ENCODE results near the gene IFNL4. TPM values are rescaled to one million over a fixed set of nuclear protein-coding genes. Genes with fewer than 3 reads are reported as not detected.
"Not testable (repeated sequence)": the region's sequence is repeated elsewhere in the genome, so short reads cannot be mapped to it uniquely, and the experiment has no call there.

The IFNL4 gene
- total and polyA plus RNA-seq, 9 of the 15 experiments (the other 6 are each of a cell fraction or from before 2014, with no cell fraction given): not detected

DNA sequence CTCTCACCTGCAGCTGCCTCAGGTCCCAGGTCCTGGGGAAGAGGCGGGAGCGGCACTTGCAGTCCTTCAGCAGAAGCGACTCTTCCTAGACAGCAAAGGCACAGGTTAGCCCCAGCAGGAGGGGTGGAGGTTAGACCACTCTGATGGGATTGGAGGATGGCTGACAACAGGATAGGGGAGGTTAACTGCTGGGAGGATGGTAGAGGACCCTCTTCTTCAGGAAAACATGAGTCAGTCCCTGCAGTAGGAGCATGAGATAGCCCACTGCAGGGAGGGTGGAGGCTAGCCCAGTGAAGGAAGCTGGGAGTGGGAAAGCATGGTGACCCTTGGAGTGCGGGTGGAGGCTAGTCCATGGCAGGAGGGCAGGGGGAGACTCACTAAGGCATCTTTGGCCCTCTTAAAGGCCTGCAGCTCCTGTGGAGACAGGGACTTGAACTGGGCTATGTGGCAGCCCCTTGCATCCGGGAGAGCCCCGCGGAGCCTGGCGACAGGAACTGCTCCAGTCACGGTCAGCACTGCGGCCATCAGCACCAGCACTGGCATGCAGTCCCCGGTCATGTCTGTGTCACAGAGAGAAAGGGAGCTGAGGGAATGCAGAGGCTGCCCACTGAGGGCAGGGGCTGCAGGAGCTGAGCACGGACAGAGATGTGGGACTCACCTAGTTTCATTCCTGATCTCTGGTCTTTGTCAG lies 4.1 kb downstream of the IFNL4 start, which contains the start of gene IFNL3:
TSS of gene IFNL3 (minus strand) at position 597 of the 691 bp plus-strand sequence. CDS start at position 558, 39 bp downstream.
- POLR2A ChIA-PET; H3K9ac ChIP-seq (ENCODE audit: insufficient read depth in 1 of 2, low read depth in 2 of 2, low read length in 2 of 2); H3K27me3 ChIP-seq (ENCODE audit: control insufficient read depth in 2 of 2, insufficient read depth in 2 of 2, low read length in 2 of 2); H4K20me1 ChIP-seq (replicated peaks; ENCODE audit: control insufficient read depth, insufficient read depth, low read length); intact Hi-C loops (cut with micrococcal nuclease); H3K9me1 ChIP-seq (ENCODE audit: control insufficient read depth, insufficient read depth, low read length); H3K9me3 ChIP-seq (replicated peaks; ENCODE audit: control insufficient read depth, insufficient read depth, low read depth, low read length); FAIRE-seq; H3K4me2 ChIP-seq (ENCODE audit: insufficient read depth, low read length); H3K4me3 ChIP-seq; CTCF ChIA-PET (ENCODE audit: low intra/inter-chr PET ratio); BruUV-seq (replicated peaks); H3K79me2 ChIP-seq (ENCODE audit: control insufficient read depth, insufficient read depth, low read length); in situ Hi-C loops (cut with MboI); H2AFZ ChIP-seq (ENCODE audit: low read depth, low read length); DNase-seq (ENCODE audit: extremely low read depth in 1 of 4, low spot score in 3 of 4); H3K27ac ChIP-seq (ENCODE audit: extremely low read depth, low read depth, low read length); H3K36me3 ChIP-seq (ENCODE audit: control insufficient read depth, insufficient read depth, low read length): not testable (repeated sequence)
- TF ChIP-seq TRIM24 (IDR thresholded peaks at IDR 0.05) (peak in 1 of 2 experiments; percentile 79; a peak in 2 of 4 replicates), KDM1A (IDR thresholded peaks at IDR 0.05) (peak in 1 of 2 experiments; percentile 61; a peak in 2 of 4 replicates), ZKSCAN3 (CRISPR knock-in tag; IDR thresholded peaks at IDR 0.05) (peak; percentile 98), FOXK2 (conservative IDR thresholded peaks at IDR 0.05 in 1 of 2, IDR thresholded peaks at IDR 0.05 in 1 of 2; ENCODE audit: low read depth in 2 of 2) (0 out of 4 replicates have a peak, but pooled peaks of 1 of the 2 experiments have one; percentile 45)
- 33% methylated on average over 3 of the region's 12 CpGs for WGBS (ENCODE audit: insufficient coverage, low coverage, missing lambda C conversion rate)
- peak; percentile 18; the same call in 2 of the 3 replicates for ATAC-seq
- H3K4me1 ChIP-seq (replicated peaks in 1 of 2; ENCODE audit: control insufficient read depth in 2 of 2, insufficient read depth in 2 of 2, low read length in 2 of 2): peaks cover 0 to 22% of the 10 kb centered on the region in 2 experiments; a peak in 2 of 5 replicates

DNA sequence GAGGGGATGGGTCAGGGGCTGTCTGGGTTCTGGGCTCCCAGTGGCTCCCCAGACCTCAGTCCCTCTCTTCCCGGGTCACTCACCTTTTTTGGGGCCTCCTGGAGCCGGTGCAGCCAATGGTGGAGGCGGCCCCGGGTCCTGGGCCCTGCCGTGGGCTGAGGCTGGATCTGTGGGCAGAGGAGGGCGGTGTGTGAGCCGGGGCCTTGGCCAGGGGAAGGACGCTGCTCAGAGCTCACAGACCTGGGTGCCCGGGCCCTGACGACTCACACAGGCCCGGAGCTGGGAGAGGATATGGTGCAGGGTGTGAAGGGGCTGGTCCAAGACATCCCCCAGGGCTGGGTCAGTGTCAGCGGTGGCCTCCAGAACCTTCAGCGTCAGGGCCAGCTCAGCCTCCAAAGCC lies 4.9 kb downstream of the IFNL4 start:
- BruUV-seq (replicated peaks); ATAC-seq; H3K9me3 ChIP-seq (replicated peaks; ENCODE audit: control insufficient read depth, insufficient read depth, low read depth, low read length); H3K9me1 ChIP-seq (ENCODE audit: control insufficient read depth, insufficient read depth, low read length); in situ Hi-C loops (cut with MboI); H3K36me3 ChIP-seq (ENCODE audit: control insufficient read depth, insufficient read depth, low read length); H3K9ac ChIP-seq (ENCODE audit: insufficient read depth in 1 of 2, low read depth in 2 of 2, low read length in 2 of 2); H3K4me2 ChIP-seq (ENCODE audit: insufficient read depth, low read length); H3K79me2 ChIP-seq (ENCODE audit: control insufficient read depth, insufficient read depth, low read length); H4K20me1 ChIP-seq (replicated peaks; ENCODE audit: control insufficient read depth, insufficient read depth, low read length); POLR2A ChIA-PET; DNase-seq (ENCODE audit: extremely low read depth in 1 of 4, low spot score in 3 of 4); H3K4me3 ChIP-seq; H3K27ac ChIP-seq (ENCODE audit: extremely low read depth, low read depth, low read length); FAIRE-seq; CTCF ChIA-PET (ENCODE audit: low intra/inter-chr PET ratio); H3K27me3 ChIP-seq (ENCODE audit: control insufficient read depth in 2 of 2, insufficient read depth in 2 of 2, low read length in 2 of 2); H2AFZ ChIP-seq (ENCODE audit: low read depth, low read length); intact Hi-C loops (cut with micrococcal nuclease): not testable (repeated sequence)
- WGBS (ENCODE audit: insufficient coverage, low coverage, missing lambda C conversion rate): 19% methylated on average over 6 of the region's 13 CpGs
- H3K4me1 ChIP-seq (replicated peaks in 1 of 2; ENCODE audit: control insufficient read depth in 2 of 2, insufficient read depth in 2 of 2, low read length in 2 of 2): peaks cover 0 to 21% of the 10 kb centered on the region in 2 experiments; a peak in 2 of 5 replicates

Data from K562 (cell line).